Ascending aorta (tissue), 2 donors: Measurements from ENCODE around the gene MBNL1. TPM values are rescaled to one million over a fixed set of nuclear protein-coding genes. Genes with fewer than 3 reads are reported as not detected.

ENCODE experiments used
- DNase-seq, 2 donors: peaks; one replicate each; pipeline ENCODE4 v3.0.0-alpha.2; 2019; ENCODE audit warnings: low spot score in 2 of 2
- H3K27ac ChIP-seq, 2 donors: fragments of 200-600 bp; sonication (generic); one replicate each; pipeline ENCODE4 v1.5.1; 2016 to 2017; ENCODE audit warnings: mild to moderate bottlenecking in 1 of 2
- H3K27me3 ChIP-seq: fragments of 200-600 bp; sonication (generic); one replicate; pipeline ENCODE4 v1.5.1; 2017
- H3K36me3 ChIP-seq, 2 donors: fragments of 200-600 bp; sonication (generic); one replicate each; pipeline ENCODE4 v1.5.1; 2016
- H3K4me1 ChIP-seq, 2 donors: fragments of 200-600 bp; sonication (generic); one replicate each; pipeline ENCODE4 v1.5.1; 2016 to 2017; ENCODE audit warnings: mild to moderate bottlenecking in 1 of 2
- H3K4me3 ChIP-seq, 2 donors: fragments of 200-600 bp; sonication (generic); one replicate each; pipeline ENCODE4 v1.5.1; 2016 to 2017; ENCODE audit warnings: mild to moderate bottlenecking in 1 of 2
- H3K9me3 ChIP-seq, 2 donors: fragments of 200-600 bp; sonication (generic); one replicate each; pipeline ENCODE4 v1.5.1; 2016
- intact Hi-C: fragments of 100-400 bp; cut with DNase I; formaldehyde crosslinking; loops from one replicate; pipeline ENCODE4 v1.15.1; 2023
- total RNA-seq: library from RNA; depleted of rRNA; stranded (reverse); fragments of >200 nt; gene quantifications from one replicate; pipeline ENCODE4 v1.1.0, GENCODE V29; 2016
- TF ChIP-seq, protein P1 (sequence below), 3 experiments: fragments of 200-600 bp in 2 of 3; fragments of 450-650 bp in 1 of 3; sonication (generic) in 2 of 3; IDR thresholded peaks; one replicate each; pipeline ENCODE4 v1.5.1; 2016 to 2019; ENCODE audit warnings: antibody characterized with exemption in 3 of 3, mild to moderate bottlenecking in 1 of 3, moderate library complexity in 1 of 3

Gene MBNL1
- total RNA-seq, 1 donor from 2014 or later = 350 TPM

DNA sequence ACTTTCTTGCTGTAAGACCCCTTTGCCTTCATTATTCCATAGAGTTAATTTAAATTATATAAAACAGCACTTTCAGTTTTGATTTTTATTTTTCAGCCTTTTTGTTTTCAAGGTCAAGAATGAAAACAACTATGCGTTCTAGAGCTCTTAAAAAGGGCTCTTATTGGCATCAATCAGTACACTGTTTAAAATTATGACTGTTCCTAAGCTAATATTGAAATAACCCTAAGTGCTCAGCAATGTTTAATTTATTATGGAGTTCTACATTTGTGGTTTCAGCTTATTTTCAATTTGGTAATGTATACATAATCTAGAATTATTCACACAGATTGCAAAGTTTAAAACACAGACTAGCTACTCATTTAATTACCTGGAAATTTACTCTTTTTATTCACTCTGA, 179.4 kb downstream of the MBNL1 start:
- H3K4me3 ChIP-seq = no peak overlapping the region
- H3K9me3 ChIP-seq = no peaks in the 10 kb centered on the region
- H3K27ac ChIP-seq = peak overlapping the region; percentile 6 to 22
- DNase-seq = no peak
- H3K36me3 ChIP-seq = peaks cover 21 to 36% of the 10 kb centered on the region in 2 donors
- H3K4me1 ChIP-seq = peaks cover 3 to 57% of the 10 kb centered on the region in 2 donors
- intact Hi-C loops = loop anchor here (5.0 to 10.0 kb wide), 3 partner anchors 143 to 426 kb away; no protein-coding TSS in a partner anchor
- H3K27me3 ChIP-seq = no peaks in the 10 kb centered on the region
- TF ChIP-seq, protein P1, sequence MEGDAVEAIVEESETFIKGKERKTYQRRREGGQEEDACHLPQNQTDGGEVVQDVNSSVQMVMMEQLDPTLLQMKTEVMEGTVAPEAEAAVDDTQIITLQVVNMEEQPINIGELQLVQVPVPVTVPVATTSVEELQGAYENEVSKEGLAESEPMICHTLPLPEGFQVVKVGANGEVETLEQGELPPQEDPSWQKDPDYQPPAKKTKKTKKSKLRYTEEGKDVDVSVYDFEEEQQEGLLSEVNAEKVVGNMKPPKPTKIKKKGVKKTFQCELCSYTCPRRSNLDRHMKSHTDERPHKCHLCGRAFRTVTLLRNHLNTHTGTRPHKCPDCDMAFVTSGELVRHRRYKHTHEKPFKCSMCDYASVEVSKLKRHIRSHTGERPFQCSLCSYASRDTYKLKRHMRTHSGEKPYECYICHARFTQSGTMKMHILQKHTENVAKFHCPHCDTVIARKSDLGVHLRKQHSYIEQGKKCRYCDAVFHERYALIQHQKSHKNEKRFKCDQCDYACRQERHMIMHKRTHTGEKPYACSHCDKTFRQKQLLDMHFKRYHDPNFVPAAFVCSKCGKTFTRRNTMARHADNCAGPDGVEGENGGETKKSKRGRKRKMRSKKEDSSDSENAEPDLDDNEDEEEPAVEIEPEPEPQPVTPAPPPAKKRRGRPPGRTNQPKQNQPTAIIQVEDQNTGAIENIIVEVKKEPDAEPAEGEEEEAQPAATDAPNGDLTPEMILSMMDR (IDR thresholded peaks at IDR 0.05) = no peak

DNA sequence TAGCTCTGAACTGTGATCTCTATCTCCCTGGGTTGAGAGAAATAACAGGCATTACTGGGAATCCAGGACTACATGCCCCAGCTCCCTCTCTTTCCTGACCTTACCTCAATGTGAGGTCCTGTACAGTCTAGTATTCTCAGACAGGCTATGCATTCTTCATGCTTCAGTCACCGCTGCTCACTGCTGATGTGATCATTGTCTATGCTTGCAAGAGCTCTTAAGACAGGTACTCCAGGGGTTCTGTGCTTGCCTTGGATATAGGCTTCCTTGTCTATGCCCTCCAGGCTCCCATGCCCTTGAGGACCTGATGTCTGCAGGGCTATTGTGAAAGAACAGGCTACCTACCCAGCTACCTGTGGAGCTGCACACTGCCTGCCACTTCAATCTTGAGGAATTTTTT, 183.6 kb downstream of the MBNL1 start:
- no peak overlapping the region for H3K27ac ChIP-seq
- no peak overlapping the region for H3K4me3 ChIP-seq
- TF ChIP-seq, protein P1 (IDR thresholded peaks at IDR 0.05) = no peak
- intact Hi-C loops = no loop called here
- H3K27me3 ChIP-seq = no peaks in the 10 kb centered on the region
- DNase-seq = no peak
- H3K4me1 ChIP-seq = peaks cover 0 to 40% of the 10 kb centered on the region in 2 donors
- no peaks in the 10 kb centered on the region for H3K9me3 ChIP-seq
- H3K36me3 ChIP-seq = peaks cover 38 to 39% of the 10 kb centered on the region in 2 donors

GRCh38 chr3:152454076-152454875, 185.5 kb downstream of the MBNL1 start:
- DNase-seq = no peak
- Histone ChIP-seq H3K4me1 (peaks cover 0 to 39% of the 10 kb centered on the region in 2 donors), H3K36me3 (peaks cover 41 to 53% of the 10 kb centered on the region in 2 donors), H3K27ac (no peak overlapping the region), H3K4me3 (no peak overlapping the region), H3K9me3 (no peaks in the 10 kb centered on the region), H3K27me3 (no peaks in the 10 kb centered on the region)
- intact Hi-C loops = no loop called here
- TF ChIP-seq, protein P1 (IDR thresholded peaks at IDR 0.05) = no peak

DNA sequence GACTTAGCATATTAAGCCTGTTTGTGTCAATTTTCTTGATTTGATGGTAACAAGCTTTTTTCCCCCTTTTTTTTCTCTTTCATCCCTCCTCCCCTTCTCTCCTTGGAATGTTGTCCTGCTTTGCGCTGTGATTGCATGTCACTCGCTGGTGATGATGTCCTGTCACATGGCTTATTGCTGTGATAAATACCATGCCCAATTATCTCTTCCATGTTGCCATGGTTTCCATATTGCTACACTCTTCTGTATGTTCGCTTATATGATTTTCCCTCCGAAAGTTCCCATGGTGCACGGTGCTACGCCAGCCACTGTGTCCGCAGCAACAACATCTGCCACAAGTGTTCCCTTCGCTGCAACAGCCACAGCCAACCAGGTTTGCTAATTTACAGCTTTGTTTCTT, 187.3 kb downstream of the MBNL1 start:
- intact Hi-C loops = no loop called here
- Histone ChIP-seq H3K36me3 (peaks cover 42 to 60% of the 10 kb centered on the region in 2 donors), H3K4me1 (peaks cover 0 to 31% of the 10 kb centered on the region in 2 donors)

GRCh38 chr3:152457500-152458375, 189.0 kb downstream of the MBNL1 start:
- intact Hi-C loops = no loop called here
- peak overlapping the region in 1 of 2 donors; percentile 4 for H3K27ac ChIP-seq
- H3K4me3 ChIP-seq = no peak overlapping the region
- no peaks in the 10 kb centered on the region for H3K27me3 ChIP-seq
- H3K4me1 ChIP-seq = peaks cover 0 to 36% of the 10 kb centered on the region in 2 donors
- no peak for DNase-seq
- peaks cover 40 to 56% of the 10 kb centered on the region in 2 donors for H3K36me3 ChIP-seq
- TF ChIP-seq, protein P1 (IDR thresholded peaks at IDR 0.05) = no peak
- no peaks in the 10 kb centered on the region for H3K9me3 ChIP-seq

More for the DNA sequence above, 187.3 kb downstream of the MBNL1 start:
- Histone ChIP-seq H3K27ac (no peak overlapping the region), H3K9me3 (no peaks in the 10 kb centered on the region), H3K27me3 (no peaks in the 10 kb centered on the region), H3K4me3 (no peak overlapping the region)
- TF ChIP-seq, protein P1 (IDR thresholded peaks at IDR 0.05) = no peak
- DNase-seq = no peak
